Measurements from ENCODE around the gene COA3.

COA3 gene

GRCh38 chr17:42750739-42751344 lies 47.7 kb downstream of the COA3 start:
- DNase-seq (ENCODE audit: low read depth), result no peak

GRCh38 chr17:42748908-42749798 lies 49.4 kb downstream of the COA3 start:
- DNase-seq (ENCODE audit: low read depth), result no peak

- no peak for DNase-seq (ENCODE audit: low read depth)
Observed at GRCh38 chr17:42748202-42748907, 50.1 kb downstream of the COA3 start.
